ENCODE data around the gene CABP1. TPM values are rescaled to one million over a fixed set of nuclear protein-coding genes. Genes with fewer than 3 reads are reported as not detected.

Gene CABP1
- total and polyA plus RNA-seq, 2 donors (not counting 3 experiments of a cell fraction or from before 2014, with no cell fraction given): 0.07 to 0.31 TPM

- TF ChIP-seq MYC (IDR thresholded peaks at IDR 0.05; ENCODE audit: low read depth, low read length) (no peak), MAX (IDR thresholded peaks at IDR 0.05; ENCODE audit: insufficient read depth, insufficient read length) (no peak), GATA2 (IDR thresholded peaks at IDR 0.05; ENCODE audit: insufficient read depth, insufficient read length, low read depth, low read length) (no peak), CTCF (IDR thresholded peaks at IDR 0.05; ENCODE audit: extremely low read depth in 1 of 2, insufficient read depth in 1 of 2, low read depth in 1 of 2, low read length in 2 of 2) (no peak), POLR2A (IDR thresholded peaks at IDR 0.05; ENCODE audit: low read depth, low read length) (no peak), POLR2AphosphoS5 (IDR thresholded peaks at IDR 0.05; ENCODE audit: insufficient read depth, low read depth, low read length) (no peak)
- H2AFZ ChIP-seq (ENCODE audit: low read depth, low read length): no peak overlapping the region
- ChIA-PET CTCF (interaction anchor here (0.9 to 6.5 kb wide), 12 partner anchors 11 to 357 kb away, joined by 3 to 87 read pairs (median 12); partner anchors contain the start of genes ACADS, MLEC, POP5 and UNC119B), POLR2A (no interaction called here)
- no peak overlapping the region for H3K4me2 ChIP-seq (ENCODE audit: insufficient read depth, low read length)
- H3K36me3 ChIP-seq (ENCODE audit: control insufficient read depth in 2 of 2, extremely low read depth in 1 of 2, insufficient read depth in 2 of 2, low read length in 2 of 2): no peaks in the 10 kb centered on the region
- no peak for DNase-seq (ENCODE audit: low read depth, low spot score)
- H3K27ac ChIP-seq (ENCODE audit: insufficient read depth, low read depth, low read length): no peak overlapping the region
- H3K4me3 ChIP-seq (replicated peaks in 1 of 3; ENCODE audit: insufficient read depth in 1 of 3, low read depth in 1 of 3, low read length in 3 of 3): no peak overlapping the region
- intact Hi-C loops (cut with micrococcal nuclease) (loop anchor here (1.0 to 10.0 kb wide), 4 partner anchors 67 to 447 kb away; no protein-coding TSS in a partner anchor), dilution Hi-C loops (cut with MboI; ENCODE audit: extremely low pct_ligation_motif_present, low sequenced_read_pairs) (no loop called here)
- H3K4me1 ChIP-seq (ENCODE audit: control insufficient read depth, extremely low read depth, insufficient read depth, low read length): peaks cover 10% of the 10 kb centered on the region
- no peaks in the 10 kb centered on the region for H3K9me3 ChIP-seq (replicated peaks; ENCODE audit: control insufficient read depth, insufficient read depth, low read length)
- no peaks in the 10 kb centered on the region for H3K9me1 ChIP-seq (replicated peaks; ENCODE audit: control insufficient read depth, extremely low read depth, insufficient read depth, low read length)
- H3K27me3 ChIP-seq (ENCODE audit: control insufficient read depth in 2 of 2, insufficient read depth in 2 of 2, low read length in 2 of 2): peaks cover 53% of the 10 kb centered on the region in 2 experiments
- BruUV-seq (replicated peaks): no TSS peak
- no peaks in the 10 kb centered on the region for H3K79me2 ChIP-seq (ENCODE audit: control insufficient read depth, insufficient read depth, low read length)
- no peaks in the 10 kb centered on the region for H4K20me1 ChIP-seq (replicated peaks; ENCODE audit: control insufficient read depth, extremely low read depth, insufficient read depth, low read length)
- FAIRE-seq: no peak
- no peak overlapping the region for H3K9ac ChIP-seq (replicated peaks; ENCODE audit: extremely low read depth, insufficient read depth, low read length)
These were observed 6.9 kb downstream of the CABP1 start for GRCh38 chr12:120647375-120647755.

Measured in endothelial cell of umbilical vein (primary cell).